B cell (primary cell): ENCODE results near the gene CHD9NB. TPM values are rescaled to one million over a fixed set of nuclear protein-coding genes. Genes with fewer than 3 reads are reported as not detected.

ENCODE experiments used
- ATAC-seq: fragments of 200-7000 bp; cut with Tn5 transposase; one replicate; pipeline ENCODE4 v1.10.0; 2021; ENCODE audit warnings: low read depth, mild to moderate bottlenecking, moderate number of reproducible peaks, moderate library complexity
- CTCF ChIA-PET: fragments of 350-600 bp; sonication (Branson Sonifier 250); formaldehyde crosslinking; loops from one replicate; lab custom pipeline; 2021; ENCODE audit warnings: antibody characterized with exemption, inconsistent platforms; lab: Charles Lee
- POLR2A ChIA-PET: fragments of 350-600 bp; sonication (Branson Sonifier 250); formaldehyde crosslinking; loops from one replicate; lab custom pipeline; 2021; ENCODE audit warnings: antibody characterized with exemption; lab: Charles Lee
- DNase-seq: peaks from one replicate; pipeline ENCODE4 v3.0.0; 2013
- H2AFZ ChIP-seq: 2 replicates; pipeline ENCODE4 v1.6.1; 2012; ENCODE audit warnings: mild to moderate bottlenecking, low read depth, low read length; ENCODE audit not compliant: insufficient read depth, poor library complexity, severe bottlenecking
- H3K27ac ChIP-seq, 2 donors: 1 replicate in 1 of 2; 2 replicates in 1 of 2; pipeline ENCODE4 v1.5.1; 2012 to 2013; ENCODE audit warnings: low read length in 2 of 2, mild to moderate bottlenecking in 2 of 2, moderate library complexity in 1 of 2
- H3K27me3 ChIP-seq, 4 experiments: fragments of 200-600 bp in 1 of 4; sonication (generic) in 1 of 4; replicated peaks in 1 of 4; 1 replicate in 2 of 4; 2 replicates in 2 of 4; pipeline versions ENCODE4 v1.6.1 to v1.7.0; 2013 to 2016; ENCODE audit warnings: low read length in 3 of 4, mild to moderate bottlenecking in 2 of 4, mixed read lengths in 1 of 4, moderate library complexity in 1 of 4; ENCODE audit not compliant: insufficient read depth in 4 of 4, control insufficient read depth in 3 of 4; ENCODE audit errors: control extremely low read depth in 1 of 4
- H3K36me3 ChIP-seq, 2 experiments: replicated peaks in 1 of 2; 1 replicate in 1 of 2; 2 replicates in 1 of 2; pipeline versions ENCODE4 v1.6.1 to v1.7.1; 2013; ENCODE audit warnings: low read length in 1 of 2; ENCODE audit not compliant: insufficient read depth in 2 of 2, control insufficient read depth in 1 of 2; ENCODE audit errors: control extremely low read depth in 1 of 2, extremely low read depth in 1 of 2
- H3K4me1 ChIP-seq, 2 donors: fragments of 200-600 bp in 1 of 2; sonication (generic) in 1 of 2; 1 replicate in 1 of 2; 2 replicates in 1 of 2; pipeline versions ENCODE4 v1.5.1 to v1.6.1; 2013 to 2017; ENCODE audit warnings: low read length in 2 of 2; ENCODE audit not compliant: control insufficient read depth in 2 of 2, insufficient read depth in 2 of 2
- H3K4me2 ChIP-seq: replicated peaks from 2 replicates; pipeline ENCODE3; 2012; ENCODE audit warnings: mild to moderate bottlenecking, low read depth, low read length; ENCODE audit not compliant: poor library complexity, severe bottlenecking
- H3K4me3 ChIP-seq, 5 experiments: fragments of 200-600 bp in 1 of 5; sonication (generic) in 1 of 5; 1 replicate in 3 of 5; 2 replicates in 2 of 5; pipeline versions ENCODE4 v1.5.1 to v1.7.0; 2011 to 2016; ENCODE audit warnings: low read length in 4 of 5, mild to moderate bottlenecking in 4 of 5, low read depth in 2 of 5, control low read depth in 1 of 5, moderate library complexity in 1 of 5; ENCODE audit not compliant: insufficient read depth in 1 of 5; ENCODE audit errors: control extremely low read depth in 1 of 5, extremely low read depth in 1 of 5
- H3K79me2 ChIP-seq: fragments of 200-600 bp; sonication (generic); one replicate; pipeline ENCODE4 v1.6.0; 2016; ENCODE audit warnings: low read length; ENCODE audit not compliant: control insufficient read depth, insufficient read depth
- H3K9ac ChIP-seq: fragments of 200-600 bp; sonication (generic); 2 replicates; pipeline ENCODE4 v1.6.1; 2017; ENCODE audit warnings: mild to moderate bottlenecking, low read length, moderate library complexity
- H3K9me3 ChIP-seq, 3 donors: one replicate each; pipeline versions ENCODE4 v1.6.1 to v1.7.1; 2013; ENCODE audit warnings: low read length in 2 of 3; ENCODE audit not compliant: control insufficient read depth in 2 of 3, insufficient read depth in 1 of 3; ENCODE audit errors: control extremely low read depth in 1 of 3
- H4K20me1 ChIP-seq: 2 replicates; pipeline ENCODE4 v1.6.0; 2012; ENCODE audit warnings: mild to moderate bottlenecking, low read length; ENCODE audit not compliant: insufficient read depth, control insufficient read depth, poor library complexity, severe bottlenecking
- H3K27ac Mint-ChIP-seq: one replicate; pipeline ENCODE4 v1.8.0; 2021; ENCODE audit warnings: mixed read lengths
- H3K27me3 Mint-ChIP-seq: one replicate; pipeline ENCODE4 v1.8.0; 2021; ENCODE audit warnings: mixed read lengths
- H3K4me1 Mint-ChIP-seq: one replicate; pipeline ENCODE4 v1.8.0; 2021; ENCODE audit warnings: mixed read lengths
- H3K4me3 Mint-ChIP-seq: one replicate; pipeline ENCODE4 v1.8.0; 2021; ENCODE audit warnings: mixed read lengths
- H3K9me3 Mint-ChIP-seq: one replicate; pipeline ENCODE4 v1.8.0; 2022; ENCODE audit warnings: mixed read lengths; ENCODE audit not compliant: insufficient read depth
- EZH2 ChIP-seq: IDR thresholded peaks from 2 replicates; pipeline ENCODE4 v1.6.1; 2012; ENCODE audit warnings: borderline replicate concordance, low read depth, mild to moderate bottlenecking, moderate library complexity, low read length; ENCODE audit not compliant: insufficient read depth, poor library complexity, severe bottlenecking
- WGBS: methylation state at CpG from one replicate; pipeline ENCODE4 v1.1.5; 2013; ENCODE audit warnings: missing lambda C conversion rate; ENCODE audit not compliant: insufficient coverage; 5-methylcytosine and 5-hydroxymethylcytosine counted together
- intact Hi-C: fragments of 100-400 bp; cut with micrococcal nuclease; formaldehyde crosslinking; loops from one replicate; pipeline ENCODE4 v1.10.0; 2022
- polyA plus RNA-seq: library from polyadenylated mRNA; depleted of rRNA; stranded (reverse); fragments of >200 nt; gene quantifications from 2 replicates; pipeline ENCODE4 v1.2.3, GENCODE V29; 2012
- total RNA-seq, 2 donors: library from RNA; stranded (reverse); fragments of 120-200 nt in 1 of 2; gene quantifications; 1 replicate in 1 of 2; 2 replicates in 1 of 2; pipeline versions ENCODE4 v1.2.3 to v1.2.4, GENCODE V29; 2013 to 2022
- TF ChIP-seq, protein P1 (sequence below): fragments of 200-600 bp; IDR thresholded peaks from one replicate; pipeline ENCODE4 v1.8.0; 2022; ENCODE audit warnings: antibody characterized with exemption, mild to moderate bottlenecking

Gene CHD9NB
- total and polyA plus RNA-seq, 2 donors (not counting 1 experiment from before 2014, with no cell fraction given), result not detected

DNA sequence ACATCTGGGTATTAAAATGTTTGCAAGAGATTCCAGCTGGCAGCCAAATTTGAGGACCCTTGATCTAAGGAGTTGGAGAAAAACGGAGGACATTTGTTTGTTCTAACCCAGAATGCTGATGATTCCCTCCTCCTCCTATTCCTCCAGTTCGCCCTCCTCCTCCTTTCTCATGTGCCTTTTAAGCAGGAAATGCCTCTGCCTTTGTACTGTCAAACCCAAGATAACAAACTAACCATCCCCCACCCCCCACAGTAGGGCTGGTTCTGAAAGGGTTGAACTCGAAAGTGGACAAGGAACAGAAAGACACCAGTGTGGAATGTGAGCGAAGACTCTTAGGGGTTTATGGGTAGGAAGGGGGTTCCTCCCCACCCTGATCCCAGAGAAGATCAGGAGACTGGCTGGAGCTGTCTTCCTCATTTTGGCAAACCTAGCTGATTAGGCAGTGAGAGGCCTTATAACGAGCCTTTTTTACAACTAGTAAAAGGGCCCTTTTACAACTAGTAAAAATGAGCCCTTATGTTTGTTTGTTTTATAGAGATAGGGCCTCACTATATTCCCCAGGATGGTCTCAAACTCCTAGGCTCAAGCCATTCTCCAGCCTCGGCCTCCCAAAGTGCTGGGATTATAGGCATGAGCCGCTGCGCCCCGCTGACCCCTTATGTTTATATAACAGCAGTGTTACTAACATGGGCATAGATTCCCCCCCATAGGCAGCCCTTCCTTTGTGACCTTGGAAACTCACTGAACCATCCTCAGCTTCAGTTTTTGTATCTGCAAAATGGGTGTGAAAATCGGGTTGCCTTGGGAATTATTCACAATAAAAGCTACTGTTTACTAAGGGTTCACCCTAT is 3.1 kb upstream of the CHD9NB start:
- CTCF ChIA-PET, result interaction anchor here (0.7 to 4.8 kb wide), 46 partner anchors 9 to 864 kb away, joined by 3 to 111 read pairs (median 6); no protein-coding TSS in a partner anchor
- Mint-ChIP-seq H3K9me3 (no peaks in the 10 kb centered on the region), H3K4me3 (peak overlapping the region; percentile 98), H3K4me1 (peaks cover 46% of the 10 kb centered on the region), H3K27me3 (no peaks in the 10 kb centered on the region), H3K27ac (peak overlapping the region; percentile 97)
- POLR2A ChIA-PET, result interaction anchor here (0.6 to 1.2 kb wide), 4 partner anchors 43 to 76 kb away, joined by 5 to 15 read pairs (median 8); no protein-coding TSS in a partner anchor
- peak overlapping the region; percentile 65 to 82 for H3K27ac ChIP-seq
- DNase-seq (peak; percentile 35), ATAC-seq (no peak)
- H3K79me2 ChIP-seq, result peaks cover 63% of the 10 kb centered on the region
- peak overlapping the region; percentile 89 for H3K4me2 ChIP-seq
- no peaks in the 10 kb centered on the region for H3K9me3 ChIP-seq
- intact Hi-C loops, result loop anchor here (1.0 to 2.0 kb wide), 5 partner anchors 9 to 165 kb away; no protein-coding TSS in a partner anchor
- peak overlapping the region; percentile 49 to 83 (median 78) for H3K4me3 ChIP-seq
- TF ChIP-seq, protein P1, sequence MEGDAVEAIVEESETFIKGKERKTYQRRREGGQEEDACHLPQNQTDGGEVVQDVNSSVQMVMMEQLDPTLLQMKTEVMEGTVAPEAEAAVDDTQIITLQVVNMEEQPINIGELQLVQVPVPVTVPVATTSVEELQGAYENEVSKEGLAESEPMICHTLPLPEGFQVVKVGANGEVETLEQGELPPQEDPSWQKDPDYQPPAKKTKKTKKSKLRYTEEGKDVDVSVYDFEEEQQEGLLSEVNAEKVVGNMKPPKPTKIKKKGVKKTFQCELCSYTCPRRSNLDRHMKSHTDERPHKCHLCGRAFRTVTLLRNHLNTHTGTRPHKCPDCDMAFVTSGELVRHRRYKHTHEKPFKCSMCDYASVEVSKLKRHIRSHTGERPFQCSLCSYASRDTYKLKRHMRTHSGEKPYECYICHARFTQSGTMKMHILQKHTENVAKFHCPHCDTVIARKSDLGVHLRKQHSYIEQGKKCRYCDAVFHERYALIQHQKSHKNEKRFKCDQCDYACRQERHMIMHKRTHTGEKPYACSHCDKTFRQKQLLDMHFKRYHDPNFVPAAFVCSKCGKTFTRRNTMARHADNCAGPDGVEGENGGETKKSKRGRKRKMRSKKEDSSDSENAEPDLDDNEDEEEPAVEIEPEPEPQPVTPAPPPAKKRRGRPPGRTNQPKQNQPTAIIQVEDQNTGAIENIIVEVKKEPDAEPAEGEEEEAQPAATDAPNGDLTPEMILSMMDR, result no peak
- TF ChIP-seq EZH2, result no peak
- H3K36me3 ChIP-seq, result no peaks in the 10 kb centered on the region
- WGBS, result 100% methylated on average over 3 of the region's 10 CpGs
- H4K20me1 ChIP-seq, result no peaks in the 10 kb centered on the region
- peaks cover 44 to 61% of the 10 kb centered on the region in 2 donors for H3K4me1 ChIP-seq
- peak overlapping the region; percentile 79 for H3K9ac ChIP-seq
- peak overlapping the region; percentile 97 for H2AFZ ChIP-seq
- H3K27me3 ChIP-seq, result no peaks in the 10 kb centered on the region
